HepG2 (cell line): ENCODE results near the gene CLEC16A. TPM values are rescaled to one million over a fixed set of nuclear protein-coding genes. Genes with fewer than 3 reads are reported as not detected.
A peak's percentile ranks its signal among the peaks of the same experiment; 100 is the strongest.

Source experiments
- BRCA1 ChIP-seq: sonication (generic); formaldehyde crosslinking; IDR thresholded peaks from 2 replicates; pipeline ENCODE4 v1.4.0; 2020; ENCODE audit warnings: missing genetic modification reagents
- CAMTA2 ChIP-seq: sonication (generic); formaldehyde crosslinking; IDR thresholded peaks from 2 replicates; pipeline ENCODE4 v1.4.0; 2020; ENCODE audit warnings: mild to moderate bottlenecking, missing genetic modification reagents, borderline replicate concordance
- CC2D1A ChIP-seq: sonication (generic); formaldehyde crosslinking; IDR thresholded peaks from 2 replicates; pipeline ENCODE4 v1.8.1; 2023; ENCODE audit warnings: mild to moderate bottlenecking, missing genetic modification reagents
- EZH2 ChIP-seq: conservative IDR thresholded peaks from 2 replicates; pipeline ENCODE4 v1.6.1; 2012; ENCODE audit warnings: mild to moderate bottlenecking, low read depth, low read length, moderate library complexity
- FOXJ3 ChIP-seq: sonication (generic); formaldehyde crosslinking; IDR thresholded peaks from 2 replicates; pipeline ENCODE4 v1.4.0; 2020; ENCODE audit warnings: missing genetic modification reagents, mild to moderate bottlenecking, borderline replicate concordance
- HMG20A ChIP-seq: IDR thresholded peaks from 2 replicates; pipeline ENCODE4 v1.6.1; 2016; ENCODE audit warnings: borderline replicate concordance
- IKZF1 ChIP-seq: fragments of 450-650 bp; IDR thresholded peaks from 2 replicates; pipeline ENCODE4 v1.7.1; 2016
- JUND ChIP-seq: sonication (generic); formaldehyde crosslinking; IDR thresholded peaks from 2 replicates; pipeline ENCODE4 v1.8.0; 2022; ENCODE audit warnings: mild to moderate bottlenecking, missing genetic modification reagents
- NAIF1 ChIP-seq: sonication (generic); formaldehyde crosslinking; IDR thresholded peaks from 2 replicates; pipeline ENCODE4 v1.5.0; 2020; ENCODE audit warnings: mild to moderate bottlenecking, missing genetic modification reagents, borderline replicate concordance
- NFE2L2 ChIP-seq: fragments of 150-350 bp; IDR thresholded peaks from 2 replicates; pipeline ENCODE4 v1.6.1; 2014; ENCODE audit warnings: low read length
- RFX1 ChIP-seq: fragments of 450-650 bp; IDR thresholded peaks from 2 replicates; pipeline ENCODE4 v1.6.1; 2017
- SALL1 ChIP-seq: sonication (generic); formaldehyde crosslinking; IDR thresholded peaks from 2 replicates; pipeline ENCODE4 v1.8.0; 2022; ENCODE audit warnings: mild to moderate bottlenecking, missing genetic modification reagents
- SP140L ChIP-seq: sonication (generic); formaldehyde crosslinking; IDR thresholded peaks from 2 replicates; pipeline ENCODE4 v1.4.0; 2020; ENCODE audit warnings: missing genetic modification reagents, borderline replicate concordance
- TEAD2 ChIP-seq: sonication (generic); formaldehyde crosslinking; IDR thresholded peaks from 2 replicates; pipeline ENCODE4 v1.9.0; 2021; ENCODE audit warnings: missing genetic modification reagents
- TGIF2 ChIP-seq: IDR thresholded peaks from 2 replicates; pipeline ENCODE4 v1.6.1; 2016; ENCODE audit warnings: control low read depth, missing compliant biosample characterization
- THAP11 ChIP-seq: IDR thresholded peaks from 2 replicates; pipeline ENCODE4 v1.6.1; 2016; ENCODE audit warnings: missing biosample characterization, missing genetic modification reagents
- ZC3H13 ChIP-seq: sonication (generic); formaldehyde crosslinking; IDR thresholded peaks from 2 replicates; pipeline ENCODE4 v1.8.1; 2023; ENCODE audit warnings: mild to moderate bottlenecking, missing genetic modification reagents, moderate library complexity
- ZFP36 ChIP-seq: fragments of 150-350 bp; IDR thresholded peaks from 2 replicates; pipeline ENCODE4 v1.6.1; 2018; ENCODE audit warnings: borderline replicate concordance, low read length, low read depth; ENCODE audit not compliant: partially characterized antibody
- ZNF382 ChIP-seq: sonication (generic); formaldehyde crosslinking; IDR thresholded peaks from 2 replicates; pipeline ENCODE4 v1.5.0; 2020; ENCODE audit warnings: missing genetic modification reagents, mild to moderate bottlenecking, borderline replicate concordance
- ZNF614 ChIP-seq: IDR thresholded peaks from 2 replicates; pipeline ENCODE4 v1.6.1; 2018; ENCODE audit warnings: missing biosample characterization, missing genetic modification reagents, inconsistent platforms, borderline replicate concordance
- ZNF713 ChIP-seq: sonication (generic); formaldehyde crosslinking; IDR thresholded peaks from 2 replicates; pipeline ENCODE4 v1.4.0; 2020; ENCODE audit warnings: mild to moderate bottlenecking, missing genetic modification reagents
- ZSCAN5A ChIP-seq: sonication (generic); formaldehyde crosslinking; IDR thresholded peaks from 2 replicates; pipeline ENCODE4 v1.8.0; 2022; ENCODE audit warnings: mild to moderate bottlenecking, missing genetic modification reagents, borderline replicate concordance
- polyA plus RNA-seq, 8 experiments: library from polyadenylated mRNA; depleted of rRNA in 3 of 8; stranded (reverse) in 7 of 8; unstranded in 1 of 8; fragments of >200 nt; fragmentation: Illumina TruSeq in 4 of 8; extraction: Trizol in 4 of 8; gene quantifications; 2 replicates each; pipeline versions ENCODE4 v1.2.1 to v1.2.3, GENCODE V29; 2011 to 2016; ENCODE audit warnings: low read depth in 4 of 8, missing spikeins in 1 of 8, mixed read lengths in 1 of 8; ENCODE audit not compliant: insufficient read depth in 1 of 8
- total RNA-seq, 5 experiments: library from RNA; depleted of rRNA; stranded (reverse); fragments of >200 nt; fragmentation: Illumina TruSeq; extraction: Trizol; gene quantifications; 2 replicates each; pipeline ENCODE4 v1.2.3, GENCODE V29; 2016; ENCODE audit warnings: low read depth in 1 of 5
- TF ChIP-seq, protein P1 (sequence below): IDR thresholded peaks from 2 replicates; pipeline ENCODE4 v1.6.1; 2012; ENCODE audit warnings: low read length, improper control_type of control experiment
- TF ChIP-seq, protein P2 (sequence below): sonication (generic); formaldehyde crosslinking; IDR thresholded peaks from 2 replicates; pipeline ENCODE4 v1.8.1; 2023; ENCODE audit warnings: mild to moderate bottlenecking, moderate library complexity, missing genetic modification reagents
- TF ChIP-seq, protein P3 (sequence below): IDR thresholded peaks from 2 replicates; pipeline ENCODE4 v1.6.1; 2018; ENCODE audit warnings: missing genetic modification reagents

Gene CLEC16A
- total and polyA plus RNA-seq, 2 of the 13 experiments (the other 11 are each of a cell fraction or from before 2014, with no cell fraction given) = 8.5 to 10.3 TPM

DNA sequence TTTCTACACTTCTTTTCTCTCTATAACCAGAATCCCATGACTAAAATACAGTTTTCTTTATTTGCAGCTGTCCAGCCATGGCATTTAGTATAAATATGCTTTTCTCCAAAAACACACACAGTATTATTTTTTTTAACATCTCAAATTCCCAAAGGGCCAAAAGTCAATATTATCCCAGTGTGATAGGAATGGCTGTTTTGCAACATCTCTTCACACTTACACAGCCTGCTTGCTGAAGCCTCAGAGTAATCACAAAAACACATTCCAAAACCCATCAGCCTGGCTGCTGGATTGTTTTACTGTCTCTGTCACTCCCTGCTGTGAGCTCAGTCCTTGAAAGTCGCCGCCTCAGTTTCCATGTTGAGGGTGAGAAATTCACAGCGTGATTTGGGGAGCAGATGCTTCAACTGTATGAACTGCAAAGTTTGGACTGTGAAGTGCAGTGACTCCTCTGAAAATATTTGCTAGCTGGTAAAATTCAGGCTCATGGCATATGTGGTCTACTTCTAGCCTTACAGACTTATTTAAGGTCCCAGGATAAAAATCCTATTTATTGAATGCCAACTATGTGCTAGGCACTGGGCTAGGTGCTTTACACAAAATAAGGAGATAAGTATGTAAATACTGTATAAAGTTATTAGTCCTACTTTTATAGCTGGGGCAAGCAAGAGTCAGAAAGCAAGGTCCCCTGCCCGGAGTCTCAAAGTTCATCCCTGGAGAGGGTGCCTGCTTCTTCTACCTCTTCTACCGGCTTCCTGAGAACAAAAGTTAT, 195.1 kb downstream of the CLEC16A start (continued):
- TF ChIP-seq, protein P1, sequence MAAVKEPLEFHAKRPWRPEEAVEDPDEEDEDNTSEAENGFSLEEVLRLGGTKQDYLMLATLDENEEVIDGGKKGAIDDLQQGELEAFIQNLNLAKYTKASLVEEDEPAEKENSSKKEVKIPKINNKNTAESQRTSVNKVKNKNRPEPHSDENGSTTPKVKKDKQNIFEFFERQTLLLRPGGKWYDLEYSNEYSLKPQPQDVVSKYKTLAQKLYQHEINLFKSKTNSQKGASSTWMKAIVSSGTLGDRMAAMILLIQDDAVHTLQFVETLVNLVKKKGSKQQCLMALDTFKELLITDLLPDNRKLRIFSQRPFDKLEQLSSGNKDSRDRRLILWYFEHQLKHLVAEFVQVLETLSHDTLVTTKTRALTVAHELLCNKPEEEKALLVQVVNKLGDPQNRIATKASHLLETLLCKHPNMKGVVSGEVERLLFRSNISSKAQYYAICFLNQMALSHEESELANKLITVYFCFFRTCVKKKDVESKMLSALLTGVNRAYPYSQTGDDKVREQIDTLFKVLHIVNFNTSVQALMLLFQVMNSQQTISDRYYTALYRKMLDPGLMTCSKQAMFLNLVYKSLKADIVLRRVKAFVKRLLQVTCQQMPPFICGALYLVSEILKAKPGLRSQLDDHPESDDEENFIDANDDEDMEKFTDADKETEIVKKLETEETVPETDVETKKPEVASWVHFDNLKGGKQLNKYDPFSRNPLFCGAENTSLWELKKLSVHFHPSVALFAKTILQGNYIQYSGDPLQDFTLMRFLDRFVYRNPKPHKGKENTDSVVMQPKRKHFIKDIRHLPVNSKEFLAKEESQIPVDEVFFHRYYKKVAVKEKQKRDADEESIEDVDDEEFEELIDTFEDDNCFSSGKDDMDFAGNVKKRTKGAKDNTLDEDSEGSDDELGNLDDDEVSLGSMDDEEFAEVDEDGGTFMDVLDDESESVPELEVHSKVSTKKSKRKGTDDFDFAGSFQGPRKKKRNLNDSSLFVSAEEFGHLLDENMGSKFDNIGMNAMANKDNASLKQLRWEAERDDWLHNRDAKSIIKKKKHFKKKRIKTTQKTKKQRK = no peak
- 0 out of 2 replicates have a peak, but pooled peaks have one; percentile 39 for TF ChIP-seq ZSCAN5A (CRISPR knock-in tag)
- TF ChIP-seq CAMTA2 = no peak
- TF ChIP-seq NFE2L2 = no peak
- peak; percentile 88 for TF ChIP-seq ZFP36
- TF ChIP-seq FOXJ3 (CRISPR knock-in tag) = peak; percentile 96
- TF ChIP-seq TEAD2 (CRISPR knock-in tag) = no peak
- TF ChIP-seq NAIF1 = peak; percentile 81; the same call in 1 of the 2 replicates
- TF ChIP-seq SALL1 (CRISPR knock-in tag) = peak; percentile 91
- TF ChIP-seq RFX1 = no peak
- 0 out of 2 replicates have a peak, but pooled peaks have one; percentile 29 for TF ChIP-seq ZC3H13 (CRISPR knock-in tag)
- TF ChIP-seq EZH2 = no peak
- TF ChIP-seq ZNF713 (CRISPR knock-in tag) = no peak
- no peak for TF ChIP-seq JUND
- peak; percentile 82; the same call in 1 of the 2 replicates for TF ChIP-seq TGIF2 (CRISPR knock-in tag)
- TF ChIP-seq IKZF1 = no peak
- peak; percentile 60; the same call in 1 of the 2 replicates for TF ChIP-seq ZNF614
- TF ChIP-seq BRCA1 (CRISPR knock-in tag) = no peak
- TF ChIP-seq, protein P2, sequence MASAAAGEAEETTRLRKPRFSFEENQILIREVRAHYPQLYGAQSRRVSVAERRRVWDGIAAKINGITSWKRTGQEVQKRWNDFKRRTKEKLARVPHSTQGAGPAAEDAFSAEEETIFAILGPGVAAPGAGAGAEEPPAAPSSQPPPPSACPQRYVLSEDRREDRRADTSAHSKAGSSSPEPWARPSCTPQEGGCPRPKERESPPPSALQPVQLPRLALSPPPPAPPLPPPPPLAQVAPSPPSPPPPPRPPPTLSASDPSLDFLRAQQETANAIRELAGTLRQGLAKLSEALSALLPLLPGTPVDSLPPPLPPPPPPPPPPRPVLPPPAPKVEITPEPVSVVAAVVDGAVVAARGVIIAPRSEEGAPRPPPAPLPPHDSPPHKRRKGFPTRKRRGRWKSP (CRISPR knock-in tag) = 0 out of 2 replicates have a peak, but pooled peaks have one; percentile 37
- peak; percentile 96 for TF ChIP-seq HMG20A (CRISPR knock-in tag)
- no peak for TF ChIP-seq ZNF382 (CRISPR knock-in tag)
- TF ChIP-seq CC2D1A (CRISPR knock-in tag) = no peak
- TF ChIP-seq, protein P3, sequence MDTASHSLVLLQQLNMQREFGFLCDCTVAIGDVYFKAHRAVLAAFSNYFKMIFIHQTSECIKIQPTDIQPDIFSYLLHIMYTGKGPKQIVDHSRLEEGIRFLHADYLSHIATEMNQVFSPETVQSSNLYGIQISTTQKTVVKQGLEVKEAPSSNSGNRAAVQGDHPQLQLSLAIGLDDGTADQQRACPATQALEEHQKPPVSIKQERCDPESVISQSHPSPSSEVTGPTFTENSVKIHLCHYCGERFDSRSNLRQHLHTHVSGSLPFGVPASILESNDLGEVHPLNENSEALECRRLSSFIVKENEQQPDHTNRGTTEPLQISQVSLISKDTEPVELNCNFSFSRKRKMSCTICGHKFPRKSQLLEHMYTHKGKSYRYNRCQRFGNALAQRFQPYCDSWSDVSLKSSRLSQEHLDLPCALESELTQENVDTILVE = peak; percentile 71; the same call in 1 of the 2 replicates
- TF ChIP-seq SP140L = peak; percentile 53; the same call in 1 of the 2 replicates
- peak; percentile 68 for TF ChIP-seq THAP11 (CRISPR knock-in tag)
